ENCODE data around the gene DHDH.
"Not testable (repeated sequence)": the region's sequence is repeated elsewhere in the genome, so short reads cannot be mapped to it uniquely, and the experiment has no call there.

DHDH gene

GRCh38 chr19:48921721-48922500, 11.6 kb upstream of the DHDH start:
- TF ChIP-seq CTCF (IDR thresholded peaks at IDR 0.05; ENCODE audit: insufficient read depth, low read length, poor library complexity, severe bottlenecking) (no peak), EZH2phosphoT487 (conservative IDR thresholded peaks at IDR 0.05; ENCODE audit: low read length) (no peak)
- Histone ChIP-seq H3K27ac (ENCODE audit: low read depth, low read length) (no peak overlapping the region), H3F3A (ENCODE audit: insufficient read depth) (0 out of 2 replicates have a peak, but pooled peaks cover 3% of the 10 kb centered on the region), H3K9me3 (ENCODE audit: insufficient read depth, low read length) (no peaks in the 10 kb centered on the region), H3K36me3 (ENCODE audit: low read length) (no peaks in the 10 kb centered on the region), H3K79me2 (ENCODE audit: insufficient read depth, low read length) (no peaks in the 10 kb centered on the region), H3K4me3 (ENCODE audit: insufficient read depth, low read length, poor library complexity, severe bottlenecking) (no peak overlapping the region), H4K20me1 (ENCODE audit: low read depth, low read length) (no peaks in the 10 kb centered on the region), H3K9me2 (replicated peaks; ENCODE audit: insufficient read depth, low read length) (no peaks in the 10 kb centered on the region), H3K27me3 (ENCODE audit: low read length) (no peaks in the 10 kb centered on the region), H3K4me2 (ENCODE audit: low read depth, low read length, poor library complexity, severe bottlenecking) (no peak overlapping the region), H2AFZ (ENCODE audit: low read depth, low read length, severe bottlenecking) (no peak overlapping the region), H3K9ac (ENCODE audit: low read length) (no peak overlapping the region)

GRCh38 chr19:48922548-48923490, 10.7 kb upstream of the DHDH start:
- H3K36me3 ChIP-seq (ENCODE audit: low read length), result no peaks in the 10 kb centered on the region
- no peak overlapping the region for H3K9ac ChIP-seq (ENCODE audit: low read length)
- H3K4me2 ChIP-seq (ENCODE audit: low read depth, low read length, poor library complexity, severe bottlenecking), result no peak overlapping the region
- H2AFZ ChIP-seq (ENCODE audit: low read depth, low read length, severe bottlenecking), result no peak overlapping the region
- no peaks in the 10 kb centered on the region for H3K9me3 ChIP-seq (ENCODE audit: insufficient read depth, low read length)
- no peaks in the 10 kb centered on the region for H3F3A ChIP-seq (ENCODE audit: insufficient read depth)
- H3K79me2 ChIP-seq (ENCODE audit: insufficient read depth, low read length), result no peaks in the 10 kb centered on the region
- TF ChIP-seq EZH2phosphoT487 (conservative IDR thresholded peaks at IDR 0.05; ENCODE audit: low read length), result no peak
- no peak for TF ChIP-seq CTCF (IDR thresholded peaks at IDR 0.05; ENCODE audit: insufficient read depth, low read length, poor library complexity, severe bottlenecking)
- no peaks in the 10 kb centered on the region for H3K9me2 ChIP-seq (replicated peaks; ENCODE audit: insufficient read depth, low read length)
- H3K27ac ChIP-seq (ENCODE audit: low read depth, low read length), result no peak overlapping the region
- H3K27me3 ChIP-seq (ENCODE audit: low read length), result no peaks in the 10 kb centered on the region
- H3K4me3 ChIP-seq (ENCODE audit: insufficient read depth, low read length, poor library complexity, severe bottlenecking), result no peak overlapping the region
- no peaks in the 10 kb centered on the region for H4K20me1 ChIP-seq (ENCODE audit: low read depth, low read length)

- TF ChIP-seq CTCF (IDR thresholded peaks at IDR 0.05; ENCODE audit: insufficient read depth, low read length, poor library complexity, severe bottlenecking), result no peak
- no peak for TF ChIP-seq EZH2phosphoT487 (conservative IDR thresholded peaks at IDR 0.05; ENCODE audit: low read length)
- Histone ChIP-seq H3K36me3 (ENCODE audit: low read length) (no peaks in the 10 kb centered on the region), H3K9ac (ENCODE audit: low read length) (no peak overlapping the region), H2AFZ (ENCODE audit: low read depth, low read length, severe bottlenecking) (no peak overlapping the region), H3K27ac (ENCODE audit: low read depth, low read length) (no peak overlapping the region), H4K20me1 (ENCODE audit: low read depth, low read length) (no peaks in the 10 kb centered on the region), H3K79me2 (ENCODE audit: insufficient read depth, low read length) (no peaks in the 10 kb centered on the region), H3K4me2 (ENCODE audit: low read depth, low read length, poor library complexity, severe bottlenecking) (no peak overlapping the region), H3F3A (ENCODE audit: insufficient read depth) (no peaks in the 10 kb centered on the region), H3K4me3 (ENCODE audit: insufficient read depth, low read length, poor library complexity, severe bottlenecking) (no peak overlapping the region), H3K9me2 (replicated peaks; ENCODE audit: insufficient read depth, low read length) (no peaks in the 10 kb centered on the region), H3K27me3 (ENCODE audit: low read length) (no peaks in the 10 kb centered on the region), H3K9me3 (ENCODE audit: insufficient read depth, low read length) (no peaks in the 10 kb centered on the region)
Measured at GRCh38 chr19:48925240-48925843, 8.2 kb upstream of the DHDH start.

- H3F3A ChIP-seq (ENCODE audit: insufficient read depth); H3K27me3 ChIP-seq (ENCODE audit: low read length); H3K4me3 ChIP-seq (ENCODE audit: insufficient read depth, low read length, poor library complexity, severe bottlenecking); H3K9ac ChIP-seq (ENCODE audit: low read length); H3K4me2 ChIP-seq (ENCODE audit: low read depth, low read length, poor library complexity, severe bottlenecking); H3K79me2 ChIP-seq (ENCODE audit: insufficient read depth, low read length); H3K9me3 ChIP-seq (ENCODE audit: insufficient read depth, low read length); H3K9me2 ChIP-seq (replicated peaks; ENCODE audit: insufficient read depth, low read length); H2AFZ ChIP-seq (ENCODE audit: low read depth, low read length, severe bottlenecking); H4K20me1 ChIP-seq (ENCODE audit: low read depth, low read length); H3K27ac ChIP-seq (ENCODE audit: low read depth, low read length); H3K36me3 ChIP-seq (ENCODE audit: low read length): not testable (repeated sequence)
Measured at GRCh38 chr19:48925890-48926289, 7.6 kb upstream of the DHDH start.
